Measurements from ENCODE around the gene BIN1. TPM values are rescaled to one million over a fixed set of nuclear protein-coding genes. Genes with fewer than 3 reads are reported as not detected.

The BIN1 gene
- total and polyA plus RNA-seq, 2 donors: 37.9 to 47.2 TPM

DNA sequence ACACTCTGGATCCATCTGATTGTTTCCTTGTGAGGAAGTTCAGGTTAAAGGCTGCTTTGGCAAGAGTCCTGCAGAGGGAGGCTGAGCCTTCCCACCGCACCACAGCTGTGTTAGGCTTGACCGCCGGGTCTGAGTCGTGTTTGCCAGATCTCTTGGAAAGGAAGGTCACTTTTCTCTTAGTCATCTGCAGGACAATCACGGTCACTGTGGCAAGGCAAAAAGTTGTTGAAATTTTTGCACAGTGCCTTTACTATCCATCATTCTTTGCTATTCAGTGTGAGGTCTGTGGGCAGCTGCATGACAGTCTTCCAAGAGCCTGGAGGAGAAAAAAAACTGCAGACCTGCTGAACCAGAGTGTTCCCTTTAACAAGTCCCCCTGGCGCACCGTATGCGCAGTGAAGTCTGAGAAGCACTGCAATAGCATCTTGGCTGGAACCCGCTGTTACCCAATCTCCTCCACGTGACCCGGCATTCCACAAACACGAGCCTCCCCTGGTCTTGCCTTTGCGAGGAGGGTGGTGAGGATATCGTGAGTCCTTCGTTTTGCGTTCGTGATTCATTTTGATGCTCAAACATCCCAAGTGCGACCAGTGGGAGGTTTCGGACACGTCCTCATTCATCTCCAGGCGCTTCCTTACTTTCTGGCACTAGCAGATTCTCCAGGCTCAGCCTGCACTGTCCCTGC, 23.0 kb downstream of the BIN1 start:
- Histone ChIP-seq H3K36me3 (ENCODE audit: control insufficient read depth in 2 of 2, insufficient read depth in 2 of 2, low read length in 1 of 2) (no peaks in the 10 kb centered on the region), H3K27me3 (ENCODE audit: control insufficient read depth in 2 of 2, insufficient read depth in 1 of 2, low read length in 1 of 2) (no peaks in the 10 kb centered on the region), H3K9me3 (ENCODE audit: control insufficient read depth in 2 of 2, insufficient read depth in 1 of 2, low read length in 1 of 2) (peaks cover 0 to 2% of the 10 kb centered on the region in 2 donors), H3K4me3 (ENCODE audit: low read length in 2 of 2) (no peak overlapping the region), H3K4me1 (ENCODE audit: control insufficient read depth in 2 of 2, insufficient read depth in 2 of 2, low read length in 2 of 2) (peaks cover 41 to 99% of the 10 kb centered on the region in 2 donors), H3K27ac (ENCODE audit: low read depth in 1 of 2, low read length in 1 of 2) (peak overlapping the region; percentile 68 to 96)
- peak in 1 of 9 donors; percentile 25 for DNase-seq (ENCODE audit: low read depth in 6 of 9, low spot score in 9 of 9)
- 93% methylated on average over 21 of the region's 21 CpGs for WGBS

DNA sequence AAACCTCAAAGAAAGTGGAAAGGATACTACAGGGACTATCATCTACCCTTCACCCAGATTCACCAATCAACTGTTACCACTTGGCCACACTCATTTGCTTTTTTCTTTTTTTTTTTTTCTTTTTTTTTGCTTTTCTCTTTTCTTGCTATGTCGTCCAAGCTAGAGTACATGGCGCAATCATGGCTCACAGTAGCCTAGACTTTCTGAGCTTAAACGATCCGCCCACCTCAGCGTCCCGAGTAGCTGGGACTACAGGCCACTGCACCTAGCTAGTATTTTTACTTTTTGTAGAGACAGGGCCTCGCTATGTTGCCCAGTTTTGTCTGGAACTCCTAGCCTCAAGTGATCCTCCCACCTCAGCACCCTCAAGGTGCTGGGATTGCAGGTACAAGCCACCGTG, 24.0 kb downstream of the BIN1 start:
- Histone ChIP-seq H3K27ac (ENCODE audit: low read depth in 1 of 2, low read length in 1 of 2) (no peak overlapping the region), H3K4me1 (ENCODE audit: control insufficient read depth in 2 of 2, insufficient read depth in 2 of 2, low read length in 2 of 2) (peaks cover 45 to 99% of the 10 kb centered on the region in 2 donors), H3K36me3 (ENCODE audit: control insufficient read depth in 2 of 2, insufficient read depth in 2 of 2, low read length in 1 of 2) (no peaks in the 10 kb centered on the region), H3K9me3 (ENCODE audit: control insufficient read depth in 2 of 2, insufficient read depth in 1 of 2, low read length in 1 of 2) (no peaks in the 10 kb centered on the region), H3K4me3 (ENCODE audit: low read length in 2 of 2) (no peak overlapping the region), H3K27me3 (ENCODE audit: control insufficient read depth in 2 of 2, insufficient read depth in 1 of 2, low read length in 1 of 2) (no peaks in the 10 kb centered on the region)
- 97% methylated on average over 8 of the region's 8 CpGs for WGBS
- DNase-seq (ENCODE audit: low read depth in 6 of 9, low spot score in 9 of 9): no peak

DNA sequence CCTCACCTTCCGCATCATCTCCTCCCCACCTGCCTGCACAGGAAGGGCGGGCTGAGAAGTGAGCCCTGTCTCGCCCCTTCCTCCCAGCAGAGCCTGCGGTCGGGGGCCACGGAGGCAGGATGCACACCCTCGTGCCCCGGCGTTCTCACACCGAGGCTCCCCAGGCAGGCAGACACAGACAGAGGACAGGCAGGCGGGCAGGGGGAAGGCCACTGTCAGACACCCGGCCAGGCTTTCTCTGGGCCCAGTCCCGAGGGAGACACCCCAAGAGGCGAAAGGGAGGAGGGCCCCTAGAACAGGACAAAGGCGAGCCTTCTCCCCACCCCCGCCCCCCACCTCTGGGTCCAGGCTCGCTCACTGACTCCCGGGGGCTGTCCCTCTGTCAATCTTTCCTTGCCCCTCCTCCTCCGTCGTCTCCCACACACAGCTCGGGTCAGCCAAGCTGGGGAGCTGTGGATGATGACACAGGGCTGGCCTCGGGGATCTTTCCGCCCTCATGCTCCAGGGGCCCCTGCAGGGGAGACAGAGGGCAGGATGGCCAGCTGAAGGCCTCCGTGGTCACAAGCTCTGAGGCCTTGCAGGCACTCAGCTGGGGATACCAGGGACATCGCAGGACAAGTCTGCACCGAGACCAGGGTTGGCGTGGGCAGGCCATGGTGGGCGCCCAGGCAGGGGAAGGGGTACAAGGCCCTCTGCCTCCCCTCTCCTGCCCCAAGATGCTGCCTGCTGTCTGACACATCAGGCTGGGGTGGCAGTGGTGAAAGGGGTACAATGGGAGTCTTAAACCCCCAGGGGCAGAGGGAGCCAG, 24.9 kb downstream of the BIN1 start:
- no peaks in the 10 kb centered on the region for H3K9me3 ChIP-seq (ENCODE audit: control insufficient read depth in 2 of 2, insufficient read depth in 1 of 2, low read length in 1 of 2)
- peak overlapping the region; percentile 50 to 62 for H3K4me3 ChIP-seq (ENCODE audit: low read length in 2 of 2)
- no peaks in the 10 kb centered on the region for H3K36me3 ChIP-seq (ENCODE audit: control insufficient read depth in 2 of 2, insufficient read depth in 2 of 2, low read length in 1 of 2)
- WGBS: 31% methylated on average over 28 of the region's 28 CpGs
- peaks cover 40 to 96% of the 10 kb centered on the region in 2 donors for H3K4me1 ChIP-seq (ENCODE audit: control insufficient read depth in 2 of 2, insufficient read depth in 2 of 2, low read length in 2 of 2)
- H3K27ac ChIP-seq (ENCODE audit: low read depth in 1 of 2, low read length in 1 of 2): peak overlapping the region; percentile 79 to 89
- DNase-seq (ENCODE audit: low read depth in 6 of 9, low spot score in 9 of 9): peak in 7 of 9 donors; percentile 43 to 91 (median 75)
- no peaks in the 10 kb centered on the region for H3K27me3 ChIP-seq (ENCODE audit: control insufficient read depth in 2 of 2, insufficient read depth in 1 of 2, low read length in 1 of 2)

DNA sequence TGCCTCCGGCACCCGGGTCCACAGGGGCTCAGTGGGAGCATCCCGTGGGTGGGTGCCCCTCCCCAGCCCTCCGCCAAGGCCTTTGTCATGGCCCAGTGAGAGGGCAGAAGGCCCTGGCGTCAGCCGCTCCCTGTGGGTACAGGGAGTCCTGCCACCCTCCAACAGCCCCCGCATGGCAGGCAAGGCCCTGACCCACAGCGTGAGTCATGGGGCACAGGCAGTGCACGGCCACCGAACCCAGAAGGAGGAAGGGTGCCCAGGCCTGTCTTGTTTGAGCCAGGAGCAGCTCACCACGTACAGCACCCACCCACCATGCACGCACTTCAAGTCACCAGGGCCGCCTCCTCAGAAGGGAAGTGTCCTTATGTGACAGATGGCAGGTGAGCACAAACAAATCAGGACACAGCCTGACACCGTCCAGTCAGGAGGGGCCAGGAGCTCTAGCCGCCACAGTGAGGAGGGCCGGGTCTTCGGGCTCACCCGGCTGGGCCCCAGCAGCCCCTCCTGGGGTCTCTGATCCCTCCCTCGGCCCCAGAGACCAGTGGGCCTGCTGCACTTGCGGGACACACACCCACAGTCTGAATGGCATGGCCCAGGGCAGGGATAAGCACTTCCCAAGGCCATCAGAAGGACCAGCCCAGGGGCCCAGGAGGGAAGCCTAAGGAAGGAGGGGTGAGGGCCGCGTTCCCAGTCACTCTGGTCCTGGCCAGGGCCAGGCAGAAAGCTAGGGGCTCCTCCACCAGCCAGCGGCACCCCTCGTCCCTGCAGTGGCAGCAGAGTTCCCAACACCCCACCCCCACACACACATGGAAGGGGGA, 25.8 kb downstream of the BIN1 start:
- no peaks in the 10 kb centered on the region for H3K27me3 ChIP-seq (ENCODE audit: control insufficient read depth in 2 of 2, insufficient read depth in 1 of 2, low read length in 1 of 2)
- H3K27ac ChIP-seq (ENCODE audit: low read depth in 1 of 2, low read length in 1 of 2): peak overlapping the region; percentile 79 to 89
- peak overlapping the region; percentile 50 to 62 for H3K4me3 ChIP-seq (ENCODE audit: low read length in 2 of 2)
- no peaks in the 10 kb centered on the region for H3K36me3 ChIP-seq (ENCODE audit: control insufficient read depth in 2 of 2, insufficient read depth in 2 of 2, low read length in 1 of 2)
- peaks cover 35 to 89% of the 10 kb centered on the region in 2 donors for H3K4me1 ChIP-seq (ENCODE audit: control insufficient read depth in 2 of 2, insufficient read depth in 2 of 2, low read length in 2 of 2)
- no peaks in the 10 kb centered on the region for H3K9me3 ChIP-seq (ENCODE audit: control insufficient read depth in 2 of 2, insufficient read depth in 1 of 2, low read length in 1 of 2)
- DNase-seq (ENCODE audit: low read depth in 6 of 9, low spot score in 9 of 9): peak in 2 of 9 donors; percentile 29 to 61
- WGBS: 50% methylated on average over 24 of the region's 24 CpGs

DNA sequence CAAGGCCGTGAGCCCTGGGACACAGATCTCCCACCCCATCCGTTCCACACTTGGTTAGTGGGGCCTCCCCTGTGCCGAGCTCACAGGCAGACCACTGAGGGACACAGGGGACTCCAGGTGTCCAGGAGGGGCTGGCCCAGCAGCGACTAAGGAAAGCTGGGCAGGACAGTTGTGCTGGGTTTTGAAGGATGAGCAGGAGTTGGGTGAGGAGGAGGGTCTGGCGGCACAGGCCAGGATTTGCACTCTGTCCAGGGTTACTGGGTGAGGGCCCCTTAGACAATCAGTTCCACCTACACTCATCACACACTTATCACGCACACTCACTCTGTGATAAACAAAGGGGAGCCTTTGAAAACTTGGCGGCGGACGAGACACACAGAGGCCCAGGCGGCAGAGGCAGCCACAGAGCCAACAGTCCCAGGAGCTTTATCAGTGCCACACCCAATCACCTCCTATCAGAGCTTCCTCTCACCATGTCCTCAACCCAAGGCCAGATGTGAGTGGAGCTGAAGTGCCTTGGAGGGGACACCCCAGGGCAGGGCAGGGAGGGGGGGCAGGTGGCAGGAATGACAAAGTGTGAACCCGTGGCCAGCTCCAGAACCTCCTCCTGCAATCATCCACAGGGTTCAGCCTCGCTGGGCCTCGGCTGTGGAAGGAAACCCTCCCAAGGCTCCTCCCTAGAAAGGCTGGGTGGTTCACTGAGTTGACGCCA, 26.6 kb downstream of the BIN1 start:
- peak overlapping the region; percentile 55 to 79 for H3K27ac ChIP-seq (ENCODE audit: low read depth in 1 of 2, low read length in 1 of 2)
- no peaks in the 10 kb centered on the region for H3K36me3 ChIP-seq (ENCODE audit: control insufficient read depth in 2 of 2, insufficient read depth in 2 of 2, low read length in 1 of 2)
- WGBS: 79% methylated on average over 14 of the region's 14 CpGs
- no peaks in the 10 kb centered on the region for H3K9me3 ChIP-seq (ENCODE audit: control insufficient read depth in 2 of 2, insufficient read depth in 1 of 2, low read length in 1 of 2)
- DNase-seq (ENCODE audit: low read depth in 6 of 9, low spot score in 9 of 9): peak in 1 of 9 donors; percentile 38
- peak overlapping the region in 1 of 2 donors; percentile 62 for H3K4me3 ChIP-seq (ENCODE audit: low read length in 2 of 2)
- H3K27me3 ChIP-seq (ENCODE audit: control insufficient read depth in 2 of 2, insufficient read depth in 1 of 2, low read length in 1 of 2): no peaks in the 10 kb centered on the region
- peaks cover 27 to 81% of the 10 kb centered on the region in 2 donors for H3K4me1 ChIP-seq (ENCODE audit: control insufficient read depth in 2 of 2, insufficient read depth in 2 of 2, low read length in 2 of 2)

DNA sequence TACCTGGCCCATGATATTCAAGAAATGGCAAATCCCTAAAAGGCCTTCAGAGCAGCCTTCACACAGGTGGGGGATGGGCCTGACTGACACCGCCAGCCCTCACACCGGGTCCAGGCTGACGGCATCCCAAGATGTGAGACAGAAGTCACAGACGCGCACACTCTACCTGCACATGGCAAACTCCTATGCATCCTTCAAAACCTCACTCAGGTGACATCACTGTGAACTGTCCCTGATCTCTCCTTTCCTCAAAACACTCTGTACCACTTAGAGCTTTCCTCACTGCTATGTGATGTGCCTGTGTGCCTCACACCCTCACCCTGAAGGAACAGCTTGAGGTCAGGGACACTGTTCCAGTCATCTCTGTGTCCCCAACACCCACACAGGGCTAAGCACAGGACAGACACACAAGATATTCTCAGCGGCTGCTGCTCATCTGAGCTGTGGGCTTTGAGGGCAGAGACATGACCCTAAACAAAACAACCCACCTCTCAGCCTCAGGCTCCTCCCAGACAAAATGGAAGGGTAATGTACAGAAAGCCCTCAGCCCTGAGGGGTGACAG, 27.5 kb downstream of the BIN1 start:
- no peak overlapping the region for H3K4me3 ChIP-seq (ENCODE audit: low read length in 2 of 2)
- no peak for DNase-seq (ENCODE audit: low read depth in 6 of 9, low spot score in 9 of 9)
- H3K27ac ChIP-seq (ENCODE audit: low read depth in 1 of 2, low read length in 1 of 2): peak overlapping the region in 1 of 2 donors; percentile 19
- peaks cover 18 to 72% of the 10 kb centered on the region in 2 donors for H3K4me1 ChIP-seq (ENCODE audit: control insufficient read depth in 2 of 2, insufficient read depth in 2 of 2, low read length in 2 of 2)
- H3K36me3 ChIP-seq (ENCODE audit: control insufficient read depth in 2 of 2, insufficient read depth in 2 of 2, low read length in 1 of 2): no peaks in the 10 kb centered on the region
- WGBS: 96% methylated on average over 6 of the region's 6 CpGs
- H3K9me3 ChIP-seq (ENCODE audit: control insufficient read depth in 2 of 2, insufficient read depth in 1 of 2, low read length in 1 of 2): no peaks in the 10 kb centered on the region
- no peaks in the 10 kb centered on the region for H3K27me3 ChIP-seq (ENCODE audit: control insufficient read depth in 2 of 2, insufficient read depth in 1 of 2, low read length in 1 of 2)

DNA sequence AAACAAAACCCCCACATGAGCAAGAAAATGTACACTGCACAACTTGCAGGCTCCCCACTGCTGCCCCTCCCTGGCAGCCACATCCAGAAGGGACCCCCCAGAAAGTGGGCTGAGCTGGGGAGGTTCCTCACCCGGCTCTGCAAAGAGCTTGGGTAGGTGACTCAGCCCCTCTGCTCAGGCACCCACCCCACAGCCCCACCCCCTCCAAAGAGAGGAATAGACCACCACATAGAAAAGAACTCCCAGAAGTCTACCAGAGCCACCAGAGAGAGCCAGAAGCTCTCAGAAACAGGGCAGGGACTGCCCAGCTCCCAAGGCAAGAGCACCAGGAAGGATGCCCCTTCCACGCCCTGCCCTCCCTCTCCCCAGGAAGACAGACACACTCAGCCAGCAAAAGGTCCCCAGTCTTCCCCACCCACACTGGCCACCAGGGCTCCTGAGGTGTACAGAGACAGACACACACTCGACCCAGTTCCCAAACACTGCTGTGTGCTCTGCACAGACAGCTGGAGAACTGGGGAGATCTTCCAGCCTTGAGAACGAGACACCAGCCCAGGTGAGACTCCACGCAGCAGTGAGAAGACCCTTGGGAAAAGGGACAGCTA, 28.2 kb downstream of the BIN1 start:
- H3K9me3 ChIP-seq (ENCODE audit: control insufficient read depth in 2 of 2, insufficient read depth in 1 of 2, low read length in 1 of 2): no peaks in the 10 kb centered on the region
- H3K4me1 ChIP-seq (ENCODE audit: control insufficient read depth in 2 of 2, insufficient read depth in 2 of 2, low read length in 2 of 2): peaks cover 11 to 69% of the 10 kb centered on the region in 2 donors
- H3K4me3 ChIP-seq (ENCODE audit: low read length in 2 of 2): no peak overlapping the region
- no peaks in the 10 kb centered on the region for H3K27me3 ChIP-seq (ENCODE audit: control insufficient read depth in 2 of 2, insufficient read depth in 1 of 2, low read length in 1 of 2)
- DNase-seq (ENCODE audit: low read depth in 6 of 9, low spot score in 9 of 9): no peak
- H3K27ac ChIP-seq (ENCODE audit: low read depth in 1 of 2, low read length in 1 of 2): no peak overlapping the region
- WGBS: 65% methylated on average over 5 of the region's 5 CpGs
- no peaks in the 10 kb centered on the region for H3K36me3 ChIP-seq (ENCODE audit: control insufficient read depth in 2 of 2, insufficient read depth in 2 of 2, low read length in 1 of 2)

DNA sequence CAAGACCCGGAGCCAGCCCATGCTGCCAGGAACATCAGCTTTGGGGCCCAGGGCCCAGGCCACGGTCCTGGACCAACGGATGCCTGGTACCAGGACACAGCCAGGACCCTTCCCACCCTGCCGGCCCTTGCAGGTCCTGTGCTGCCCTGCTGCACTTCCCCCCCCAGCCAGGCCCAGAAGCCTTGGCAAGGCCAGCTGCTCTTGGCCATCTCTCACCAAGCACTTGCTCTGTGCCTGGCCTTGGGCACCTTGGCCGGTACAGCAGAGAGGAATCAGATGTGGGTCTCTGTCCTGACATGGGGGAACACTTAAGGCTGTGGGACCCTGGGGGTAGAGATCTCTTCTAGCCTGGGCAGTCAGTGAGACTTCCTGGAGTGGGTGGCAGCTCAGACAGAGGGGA, 28.9 kb downstream of the BIN1 start:
- Histone ChIP-seq H3K9me3 (ENCODE audit: control insufficient read depth in 2 of 2, insufficient read depth in 1 of 2, low read length in 1 of 2) (no peaks in the 10 kb centered on the region), H3K27ac (ENCODE audit: low read depth in 1 of 2, low read length in 1 of 2) (peak overlapping the region in 1 of 2 donors; percentile 20), H3K4me1 (ENCODE audit: control insufficient read depth in 2 of 2, insufficient read depth in 2 of 2, low read length in 2 of 2) (peaks cover 11 to 63% of the 10 kb centered on the region in 2 donors), H3K4me3 (ENCODE audit: low read length in 2 of 2) (no peak overlapping the region), H3K36me3 (ENCODE audit: control insufficient read depth in 2 of 2, insufficient read depth in 2 of 2, low read length in 1 of 2) (peaks cover 0 to 4% of the 10 kb centered on the region in 2 donors), H3K27me3 (ENCODE audit: control insufficient read depth in 2 of 2, insufficient read depth in 1 of 2, low read length in 1 of 2) (no peaks in the 10 kb centered on the region)
- 94% methylated on average over 5 of the region's 5 CpGs for WGBS
- no peak for DNase-seq (ENCODE audit: low read depth in 6 of 9, low spot score in 9 of 9)

All from thymus (tissue), 11 donors.